ENCODE data around the gene CDC42SE2. TPM values are rescaled to one million over a fixed set of nuclear protein-coding genes. Genes with fewer than 3 reads are reported as not detected.
"Not testable (repeated sequence)": the region's sequence is repeated elsewhere in the genome, so short reads cannot be mapped to it uniquely, and the experiment has no call there.

The CDC42SE2 gene
- total RNA-seq, 4 donors from 2014 or later, result 25.2 to 38.7 (median 30.1) TPM

DNA sequence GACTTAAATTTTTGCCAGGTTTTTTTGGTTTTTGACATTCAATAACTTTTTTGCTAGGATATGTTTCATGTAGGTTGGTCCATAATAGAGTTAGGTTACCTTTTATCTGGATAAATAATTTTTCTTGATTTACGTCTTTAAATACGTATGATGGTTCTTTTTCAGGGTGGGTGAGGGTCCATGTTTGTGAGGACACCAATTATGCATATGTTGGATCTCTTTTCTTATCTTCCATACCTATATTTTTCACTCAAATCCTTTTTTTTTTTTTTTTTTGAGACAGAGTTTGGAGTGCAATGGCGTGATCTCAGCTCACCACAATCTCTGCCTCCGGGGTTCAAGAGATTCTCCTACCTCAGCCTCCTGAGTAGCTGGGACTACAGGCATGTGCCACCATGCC, 17.3 kb upstream of the CDC42SE2 start:
- Histone ChIP-seq H3K27me3 (no peaks in the 10 kb centered on the region), H3K9me3 (peaks cover 0 to 18% (median 0%) of the 10 kb centered on the region in 3 donors), H3K4me3 (no peak overlapping the region), H3K27ac (no peak overlapping the region), H3K36me3 (no peaks in the 10 kb centered on the region), H3K4me1 (no peaks in the 10 kb centered on the region)
- ATAC-seq, result no peak
- TF ChIP-seq POLR2AphosphoS5 (IDR thresholded peaks at IDR 0.05) (no peak), POLR2A (IDR thresholded peaks at IDR 0.05) (no peak), EP300 (IDR thresholded peaks at IDR 0.05) (no peak)
- TF ChIP-seq, protein P1, sequence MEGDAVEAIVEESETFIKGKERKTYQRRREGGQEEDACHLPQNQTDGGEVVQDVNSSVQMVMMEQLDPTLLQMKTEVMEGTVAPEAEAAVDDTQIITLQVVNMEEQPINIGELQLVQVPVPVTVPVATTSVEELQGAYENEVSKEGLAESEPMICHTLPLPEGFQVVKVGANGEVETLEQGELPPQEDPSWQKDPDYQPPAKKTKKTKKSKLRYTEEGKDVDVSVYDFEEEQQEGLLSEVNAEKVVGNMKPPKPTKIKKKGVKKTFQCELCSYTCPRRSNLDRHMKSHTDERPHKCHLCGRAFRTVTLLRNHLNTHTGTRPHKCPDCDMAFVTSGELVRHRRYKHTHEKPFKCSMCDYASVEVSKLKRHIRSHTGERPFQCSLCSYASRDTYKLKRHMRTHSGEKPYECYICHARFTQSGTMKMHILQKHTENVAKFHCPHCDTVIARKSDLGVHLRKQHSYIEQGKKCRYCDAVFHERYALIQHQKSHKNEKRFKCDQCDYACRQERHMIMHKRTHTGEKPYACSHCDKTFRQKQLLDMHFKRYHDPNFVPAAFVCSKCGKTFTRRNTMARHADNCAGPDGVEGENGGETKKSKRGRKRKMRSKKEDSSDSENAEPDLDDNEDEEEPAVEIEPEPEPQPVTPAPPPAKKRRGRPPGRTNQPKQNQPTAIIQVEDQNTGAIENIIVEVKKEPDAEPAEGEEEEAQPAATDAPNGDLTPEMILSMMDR (IDR thresholded peaks at IDR 0.05), result no peak
- WGBS, 2 donors (ENCODE audit: low coverage in 1 of 2), result 90 to 100% methylated on average over 2 to 4 of the region's 4 CpGs

DNA sequence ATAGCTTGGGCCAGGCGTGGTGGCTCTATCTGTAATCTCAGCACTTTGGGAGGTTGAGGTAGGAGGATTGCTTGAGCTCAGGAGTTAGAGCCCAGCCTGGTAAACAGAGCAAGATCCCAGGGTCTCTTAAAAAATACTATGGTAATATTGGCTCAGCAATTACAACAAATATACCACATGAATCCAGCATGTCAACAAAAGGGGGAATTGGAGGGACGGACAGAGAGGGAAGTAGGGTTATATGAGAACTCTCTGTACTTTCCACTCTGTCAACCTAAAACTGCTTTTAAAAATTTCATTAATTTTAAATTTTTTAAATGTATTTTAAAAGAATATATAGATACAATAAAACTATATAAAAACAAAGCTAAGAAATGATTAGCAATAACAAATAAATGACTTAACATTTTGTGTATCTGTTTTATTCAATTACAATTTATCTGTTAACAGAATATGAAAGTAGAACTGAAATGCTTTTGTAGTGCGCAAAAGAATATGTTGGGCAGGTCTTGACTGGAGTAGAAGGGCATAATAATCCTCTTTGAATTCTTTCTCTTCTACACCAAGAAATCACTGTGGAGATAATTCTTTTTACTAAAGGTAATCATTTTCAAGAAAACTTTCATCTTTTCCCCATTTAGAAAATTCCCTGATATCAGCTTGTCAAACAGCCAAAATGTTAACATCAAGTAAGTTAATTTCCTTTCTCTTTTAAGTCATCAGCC, 12.9 kb upstream of the CDC42SE2 start:
- TF ChIP-seq POLR2AphosphoS5 (IDR thresholded peaks at IDR 0.05), result no peak
- TF ChIP-seq EP300 (IDR thresholded peaks at IDR 0.05), result no peak
- TF ChIP-seq POLR2A (IDR thresholded peaks at IDR 0.05), result no peak
- TF ChIP-seq, protein P1 (IDR thresholded peaks at IDR 0.05), result no peak
- H3K27ac ChIP-seq, result no peak overlapping the region
- no peaks in the 10 kb centered on the region for H3K27me3 ChIP-seq
- no peaks in the 10 kb centered on the region for H3K4me1 ChIP-seq
- ATAC-seq, result no peak
- no peaks in the 10 kb centered on the region for H3K36me3 ChIP-seq
- H3K4me3 ChIP-seq, result no peak overlapping the region
- WGBS, 2 donors (ENCODE audit: low coverage in 1 of 2), result 68 to 86% methylated on average over 3 of the region's 3 CpGs
- H3K9me3 ChIP-seq, result peaks cover 0 to 17% (median 0%) of the 10 kb centered on the region in 3 donors

DNA sequence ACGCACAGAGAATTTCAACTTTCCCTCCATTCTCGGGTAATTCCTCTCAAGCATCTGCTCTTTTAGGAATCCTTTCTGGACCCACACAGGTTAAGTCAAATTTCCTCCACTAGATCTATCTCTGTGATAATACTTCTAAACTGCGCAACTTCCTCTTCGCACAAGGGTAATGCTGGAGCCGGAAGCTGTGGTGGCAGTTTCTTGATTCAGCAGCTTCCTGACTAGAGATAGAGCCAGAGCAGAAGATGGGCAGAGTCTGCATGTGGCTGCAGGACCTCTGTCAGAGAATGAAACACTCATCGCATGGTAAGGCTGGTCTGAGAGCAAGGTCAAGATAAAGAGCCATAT, 11.1 kb upstream of the CDC42SE2 start:
- Histone ChIP-seq H3K4me1 (no peaks in the 10 kb centered on the region), H3K4me3 (no peak overlapping the region), H3K27me3 (no peaks in the 10 kb centered on the region), H3K9me3 (no peaks in the 10 kb centered on the region), H3K36me3 (no peaks in the 10 kb centered on the region), H3K27ac (peak overlapping the region in 1 of 4 donors; percentile 24)
- ATAC-seq, result peak; percentile 66
- TF ChIP-seq POLR2A (IDR thresholded peaks at IDR 0.05), result no peak
- no peak for TF ChIP-seq POLR2AphosphoS5 (IDR thresholded peaks at IDR 0.05)
- no peak for TF ChIP-seq EP300 (IDR thresholded peaks at IDR 0.05)
- TF ChIP-seq, protein P1 (IDR thresholded peaks at IDR 0.05), result no peak
- WGBS, 2 donors (ENCODE audit: low coverage in 1 of 2), result 56 to 68% methylated on average over 3 to 5 of the region's 6 CpGs

DNA sequence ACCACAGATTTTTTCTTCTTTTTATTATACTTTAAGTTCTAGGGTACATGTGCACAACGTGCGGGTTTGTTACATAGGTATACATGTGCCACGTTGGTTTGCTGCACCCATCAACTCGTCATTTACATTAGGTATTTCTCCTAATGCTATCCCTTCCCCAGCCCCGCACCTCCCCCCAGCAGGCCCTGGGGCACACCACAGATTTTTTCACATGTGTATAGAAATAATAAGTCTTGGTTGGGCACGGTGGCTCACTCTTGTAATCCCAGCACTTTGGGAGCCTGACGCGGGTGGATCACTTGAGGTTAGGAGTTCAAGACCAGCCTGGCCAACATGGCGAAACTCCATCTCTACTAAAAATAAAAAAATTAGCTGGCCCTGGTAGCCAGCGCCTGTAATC, 9.8 kb upstream of the CDC42SE2 start:
- not testable (repeated sequence) for H3K27ac ChIP-seq, H3K4me3 ChIP-seq, H3K9me3 ChIP-seq, ATAC-seq, H3K4me1 ChIP-seq, H3K27me3 ChIP-seq, H3K36me3 ChIP-seq
- WGBS, 2 donors (ENCODE audit: low coverage in 1 of 2), result 73 to 81% methylated on average over 2 to 5 of the region's 10 CpGs

- Histone ChIP-seq H3K4me3 (no peak overlapping the region), H3K36me3 (no peaks in the 10 kb centered on the region), H3K27me3 (no peaks in the 10 kb centered on the region), H3K9me3 (no peaks in the 10 kb centered on the region), H3K4me1 (no peaks in the 10 kb centered on the region), H3K27ac (no peak overlapping the region)
- 69 to 87% methylated on average over 2 of the region's 2 CpGs for WGBS, 2 donors (ENCODE audit: low coverage in 1 of 2)
- ATAC-seq, result no peak
- no peak for TF ChIP-seq POLR2A (IDR thresholded peaks at IDR 0.05)
- TF ChIP-seq POLR2AphosphoS5 (IDR thresholded peaks at IDR 0.05), result no peak
- TF ChIP-seq, protein P1 (IDR thresholded peaks at IDR 0.05), result no peak
- no peak for TF ChIP-seq EP300 (IDR thresholded peaks at IDR 0.05)
Observed at GRCh38 chr5:131254741-131255140, 9.1 kb upstream of the CDC42SE2 start.
